ENCODE results near the gene SRM.
"Not testable (repeated sequence)": the region's sequence is repeated elsewhere in the genome, so short reads cannot be mapped to it uniquely, and the experiment has no call there.

Gene SRM

DNA sequence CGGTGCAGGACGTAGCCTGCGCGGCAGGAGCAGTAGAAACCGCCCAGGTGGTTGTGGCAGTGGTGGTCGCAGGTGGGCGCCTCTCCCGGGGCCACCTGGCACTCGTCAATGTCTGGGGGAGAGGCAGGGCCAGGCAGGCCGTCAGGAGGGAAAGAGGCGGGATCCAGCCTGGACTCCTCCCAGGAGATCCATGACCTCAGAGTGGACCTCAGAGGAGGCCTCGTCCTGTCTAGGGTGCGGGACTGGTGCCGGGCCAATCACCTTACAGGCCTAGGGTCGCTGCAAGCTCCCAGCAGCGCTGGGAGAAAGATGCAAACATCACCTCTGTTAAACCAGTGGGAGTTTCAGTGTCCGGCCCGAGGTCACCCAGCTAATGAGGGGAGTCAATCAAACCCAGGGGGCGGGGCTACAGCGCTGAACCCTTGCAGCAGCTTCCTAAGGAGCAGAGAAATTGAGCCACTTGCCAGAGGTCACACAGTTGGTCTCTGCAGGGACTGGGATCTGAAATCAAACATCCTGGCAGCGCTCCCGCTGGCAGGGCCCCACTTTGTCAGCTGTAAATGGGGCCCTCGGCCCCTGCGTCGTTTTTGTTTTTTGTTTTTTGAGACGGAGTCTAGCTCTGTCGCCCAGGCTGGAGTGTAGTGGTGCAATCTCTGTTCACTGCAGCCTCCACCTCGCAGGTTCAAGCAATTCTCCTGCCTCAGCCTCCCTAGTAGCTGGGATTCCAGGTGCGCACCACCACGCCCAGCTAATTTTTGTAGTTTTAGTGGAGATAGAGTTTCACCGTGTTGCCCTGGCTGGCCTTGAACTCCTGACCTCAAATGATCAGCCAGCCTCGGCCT is 14.2 kb downstream of the SRM start:
- DNase-seq (ENCODE audit: insufficient read length, low spot score): no peak
- no peak for FAIRE-seq

GRCh38 chr1:11044849-11045427 is 14.9 kb downstream of the SRM start:
- FAIRE-seq (no peak), DNase-seq (ENCODE audit: insufficient read length, low spot score) (no peak)

- DNase-seq (ENCODE audit: insufficient read length, low spot score): no peak
- FAIRE-seq: no peak
These were observed 15.6 kb downstream of the SRM start for GRCh38 chr1:11044086-11044848.

GRCh38 chr1:11042995-11043874 is 16.6 kb downstream of the SRM start:
- no peak for DNase-seq (ENCODE audit: insufficient read length, low spot score)
- FAIRE-seq: no peak

GRCh38 chr1:11042065-11042464 is 17.8 kb downstream of the SRM start:
- FAIRE-seq: no peak
- DNase-seq (ENCODE audit: insufficient read length, low spot score): no peak

DNA sequence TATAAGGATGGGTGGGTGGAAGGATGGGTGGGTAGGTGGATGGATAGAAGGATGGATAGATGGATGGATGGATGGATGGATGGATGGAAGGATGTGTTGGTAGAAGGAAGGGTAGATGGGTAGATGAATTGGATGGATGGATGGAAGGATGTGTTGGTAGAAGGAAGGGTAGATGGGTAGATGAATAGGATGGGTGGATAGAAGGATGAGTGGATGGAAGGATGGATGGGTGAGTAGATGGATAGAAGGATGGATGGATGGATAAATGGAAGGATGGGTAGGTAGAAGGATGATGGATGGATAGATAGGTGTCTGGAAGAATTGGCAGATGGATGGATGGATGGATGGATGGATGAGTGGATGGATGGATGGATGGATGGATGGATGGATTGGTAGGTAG is 18.8 kb downstream of the SRM start:
- no peak for FAIRE-seq
- DNase-seq (ENCODE audit: insufficient read length, low spot score): no peak

GRCh38 chr1:11040105-11040429 is 19.8 kb downstream of the SRM start:
- not testable (repeated sequence) for DNase-seq (ENCODE audit: insufficient read length, low spot score); FAIRE-seq

DNA sequence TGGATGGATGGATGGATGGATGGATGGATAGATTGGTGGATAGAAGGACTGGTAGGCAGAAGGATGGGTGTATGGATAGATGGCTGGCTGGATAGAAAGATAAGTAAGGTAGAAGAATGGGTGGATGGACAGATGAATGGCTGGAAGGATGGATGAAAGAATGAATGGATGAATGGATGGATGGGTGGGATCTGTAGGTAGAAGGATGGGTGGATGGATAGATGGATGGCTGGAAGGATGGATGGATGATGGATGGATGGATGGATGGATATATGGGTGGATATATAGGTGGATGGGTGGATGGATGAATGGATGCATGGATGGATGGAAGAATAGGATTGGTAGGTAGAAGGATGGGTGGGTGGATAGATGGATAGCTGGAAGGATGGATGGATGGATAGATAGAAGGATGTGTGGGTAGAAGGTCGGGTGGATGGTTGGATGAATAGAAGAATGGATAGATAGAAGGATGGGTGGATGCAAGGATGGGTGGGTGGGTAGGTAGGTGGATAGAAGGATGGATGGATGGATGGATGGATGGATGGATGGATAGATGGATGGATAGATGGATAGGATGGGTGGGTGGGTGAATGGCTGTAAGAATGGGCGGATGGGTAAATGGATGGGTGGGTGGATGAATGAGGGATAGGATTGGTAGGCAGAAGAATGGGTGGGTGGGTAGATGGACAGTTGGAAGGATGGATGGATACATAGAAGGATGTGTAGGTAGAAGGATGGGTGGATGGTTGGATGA is 20.3 kb downstream of the SRM start:
- FAIRE-seq: no peak
- no peak for DNase-seq (ENCODE audit: insufficient read length, low spot score)

- FAIRE-seq (peak; percentile 95), DNase-seq (ENCODE audit: insufficient read length, low spot score) (peak; percentile 86)
These were observed 22.1 kb downstream of the SRM start for GRCh38 chr1:11037740-11038182.

- DNase-seq (ENCODE audit: insufficient read length, low spot score); FAIRE-seq: not testable (repeated sequence)
These were observed 22.6 kb downstream of the SRM start for GRCh38 chr1:11037019-11037739.

DNA sequence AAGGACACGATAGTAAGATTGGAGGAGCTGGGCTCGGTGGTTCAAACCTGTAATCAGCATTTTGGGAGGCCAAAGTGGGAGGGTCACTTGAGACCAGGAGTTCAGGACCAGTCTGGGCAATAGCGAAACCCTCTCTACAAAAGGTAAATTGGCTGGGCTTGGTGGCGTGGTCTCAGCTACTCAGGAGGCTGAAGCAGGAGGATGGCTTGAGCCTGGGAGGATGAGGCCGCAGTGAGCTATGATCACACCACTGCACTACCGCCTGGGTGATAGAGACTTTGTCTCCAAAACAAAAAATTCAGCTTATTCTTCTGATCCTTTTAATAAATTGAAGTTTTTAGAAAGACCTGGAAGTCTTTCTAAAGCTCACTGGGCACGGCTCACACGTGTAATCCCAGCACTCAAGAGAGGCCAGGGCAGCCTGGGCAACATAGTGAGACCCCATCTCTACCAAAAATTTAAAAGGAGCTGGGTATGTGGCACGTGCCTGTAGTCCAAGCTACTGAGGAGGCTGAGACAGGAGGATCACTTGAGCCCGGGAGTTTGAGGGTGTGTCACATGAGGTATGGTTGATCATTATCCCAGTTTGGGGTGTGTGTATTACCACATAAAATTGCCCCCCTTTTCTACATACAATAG is 28.1 kb downstream of the SRM start:
- no peak for DNase-seq (ENCODE audit: insufficient read length, low spot score)
- FAIRE-seq: no peak

DNA sequence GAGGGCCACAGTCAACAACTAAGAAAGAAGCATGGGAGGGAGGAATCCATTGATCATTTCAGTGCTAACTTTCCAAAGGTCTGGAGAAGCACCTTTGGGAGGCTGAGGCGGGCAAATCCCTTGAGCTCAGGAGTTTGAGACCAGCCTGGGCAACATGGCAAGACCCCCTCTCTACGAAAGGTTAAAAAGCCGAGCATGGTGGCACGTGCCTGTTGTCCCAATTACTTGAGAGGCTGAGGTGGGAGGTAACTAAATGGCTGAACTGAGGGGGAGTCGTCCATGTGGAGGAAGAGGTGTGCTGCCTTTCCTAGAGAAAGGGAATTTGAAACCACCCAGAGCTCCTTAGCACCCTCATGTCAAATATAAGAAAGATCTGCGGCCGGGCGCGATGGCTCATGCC is 29.0 kb downstream of the SRM start:
- no peak for DNase-seq (ENCODE audit: insufficient read length, low spot score)
- no peak for FAIRE-seq

GRCh38 chr1:11028018-11028417 is 31.8 kb downstream of the SRM start:
- DNase-seq (ENCODE audit: insufficient read length, low spot score) (no peak), FAIRE-seq (no peak)

- no peak for FAIRE-seq
- DNase-seq (ENCODE audit: insufficient read length, low spot score): no peak
These were observed 32.5 kb downstream of the SRM start for GRCh38 chr1:11027316-11027715.

DNA sequence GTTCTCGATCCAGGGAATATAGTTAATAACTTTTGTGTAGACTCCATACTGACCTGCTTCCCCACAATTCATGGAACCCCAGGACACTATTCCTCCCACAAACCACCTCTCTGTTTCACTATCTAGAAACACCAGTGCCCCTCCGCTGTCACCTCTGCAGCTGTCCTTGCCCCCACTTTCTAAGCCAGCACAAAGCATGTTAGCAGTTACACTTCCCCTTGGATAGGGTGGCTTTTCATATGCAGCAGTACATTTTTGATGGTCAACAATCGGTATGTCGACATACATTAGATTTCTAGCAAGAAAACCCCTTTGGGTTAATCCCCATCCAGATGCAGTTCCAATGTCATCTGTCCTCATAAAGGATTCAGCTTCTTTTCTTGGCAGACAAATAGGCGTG is 32.9 kb downstream of the SRM start:
- DNase-seq (ENCODE audit: insufficient read length, low spot score) (no peak), FAIRE-seq (no peak)

DNA sequence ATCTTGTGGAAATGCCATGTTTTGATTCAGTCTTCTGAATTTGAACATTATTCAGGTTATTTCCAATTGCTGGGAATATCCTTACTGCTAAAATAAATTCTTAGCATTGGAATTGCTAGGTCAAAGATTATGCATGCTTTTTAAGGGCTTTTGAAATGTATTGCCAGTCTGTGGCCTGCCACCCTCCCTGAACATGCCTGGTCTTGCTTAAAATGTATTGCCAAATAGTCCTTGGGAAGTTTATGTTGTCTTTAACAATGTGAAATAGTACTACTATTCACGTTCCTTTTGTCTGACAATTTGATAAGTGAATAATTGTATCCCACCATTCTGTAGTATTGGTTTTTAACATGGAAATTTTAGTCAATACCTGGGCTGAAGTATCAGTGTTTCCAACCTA is 33.8 kb downstream of the SRM start:
- no peak for DNase-seq (ENCODE audit: insufficient read length, low spot score)
- no peak for FAIRE-seq

DNA sequence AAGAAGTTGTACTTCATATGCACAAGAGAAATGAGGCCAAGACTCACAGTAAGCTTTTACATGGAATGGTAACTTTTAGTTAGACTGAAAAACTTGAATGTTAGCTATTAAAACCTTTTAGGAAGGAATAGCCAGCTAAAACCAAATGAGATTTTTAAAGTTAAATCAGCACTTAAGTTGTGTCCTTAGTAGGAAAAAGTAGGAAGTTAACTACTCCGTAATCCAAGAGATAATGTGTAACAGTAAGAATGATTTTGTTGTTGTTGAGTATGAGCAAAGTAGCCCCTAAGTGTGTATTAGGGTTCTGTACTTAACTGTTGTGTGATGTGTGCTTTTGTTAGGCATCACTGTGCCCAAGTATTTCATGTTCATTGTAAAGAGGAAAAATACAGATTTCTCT is 34.2 kb downstream of the SRM start:
- DNase-seq (ENCODE audit: insufficient read length, low spot score) (no peak), FAIRE-seq (no peak)

DNA sequence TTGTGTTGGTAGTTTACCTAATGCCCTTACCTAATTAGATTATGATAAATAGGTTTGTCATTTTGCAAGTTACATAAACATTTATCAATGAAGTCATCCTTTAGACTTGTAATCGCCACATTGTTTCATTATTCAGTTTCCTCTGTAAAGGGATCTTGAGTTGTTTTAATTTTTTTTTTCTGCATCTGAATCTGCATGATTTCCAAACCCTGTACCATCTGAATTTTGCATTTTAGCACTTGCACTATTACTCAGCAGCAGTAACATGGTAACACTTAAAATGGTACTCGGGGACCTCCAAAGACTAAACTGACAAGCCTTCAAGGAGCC is 35.0 kb downstream of the SRM start:
- DNase-seq (ENCODE audit: insufficient read length, low spot score) (no peak), FAIRE-seq (no peak)
